Erythroblast (primary cell): ENCODE data around the gene SNX27.
"Not testable (repeated sequence)": the region's sequence is repeated elsewhere in the genome, so short reads cannot be mapped to it uniquely, and the experiment has no call there.

Experiments used
- GATA1 ChIP-seq: IDR thresholded peaks from 2 replicates; pipeline ENCODE4 v1.6.1; 2011; ENCODE audit warnings: low read depth, mild to moderate bottlenecking, control low read depth, low read length, moderate library complexity
- POLR2A ChIP-seq: IDR thresholded peaks from 2 replicates; pipeline ENCODE4 v1.6.1; 2011; ENCODE audit warnings: mild to moderate bottlenecking, low read length

DNA sequence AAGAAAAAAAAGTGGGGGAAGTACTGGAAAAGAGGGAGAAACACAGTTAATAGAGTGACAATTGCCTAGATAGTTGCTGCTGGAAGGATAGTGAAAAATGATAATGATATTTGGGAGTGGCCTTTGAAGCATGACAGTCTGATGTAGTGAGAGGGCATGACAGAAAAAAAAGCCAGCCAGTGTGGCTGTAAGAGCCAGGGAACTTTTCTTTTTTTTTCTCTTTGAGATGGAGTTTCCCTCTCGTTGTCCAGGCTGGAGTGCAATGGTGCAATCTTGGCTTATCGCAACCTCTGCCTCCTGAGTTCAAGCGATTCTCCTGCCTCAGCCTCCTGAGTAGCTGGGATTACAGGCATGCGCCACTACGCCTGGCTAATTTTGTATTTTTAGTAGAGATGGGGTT is 9.3 kb upstream of the SNX27 start:
- TF ChIP-seq POLR2A, GATA1: not testable (repeated sequence)
